ENCODE measurements around the gene EYS.
"Not testable (repeated sequence)": the region's sequence is repeated elsewhere in the genome, so short reads cannot be mapped to it uniquely, and the experiment has no call there.

Gene EYS

GRCh38 chr6:64046746-64047208, 1660.2 kb downstream of the EYS start:
- Histone ChIP-seq H3K27ac (no peak overlapping the region), H3K4me3 (no peak overlapping the region)
- DNase-seq (ENCODE audit: low spot score) = no peak
- TF ChIP-seq CTCF (IDR thresholded peaks at IDR 0.05) = no peak

DNA sequence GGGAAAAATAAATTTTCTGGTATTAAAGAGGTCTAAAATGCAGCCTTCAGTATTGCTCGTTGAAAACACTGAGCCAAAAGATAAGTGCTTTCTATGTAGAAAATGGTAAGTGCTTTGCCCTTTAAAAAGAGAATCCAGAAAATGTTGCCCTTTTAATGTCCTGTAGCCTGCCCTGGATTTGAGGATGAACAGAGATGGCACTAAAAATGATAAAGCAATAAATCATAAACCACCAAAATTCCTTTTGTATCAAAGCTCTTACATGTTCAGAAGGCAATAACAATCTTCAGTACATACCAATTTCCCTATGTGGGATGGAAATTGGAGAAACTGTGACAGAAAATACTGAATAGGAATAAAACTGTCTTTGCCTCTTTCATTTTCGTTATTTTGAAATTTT, 1665.7 kb downstream of the EYS start:
- no peak overlapping the region for H3K4me3 ChIP-seq
- no peak for TF ChIP-seq CTCF (IDR thresholded peaks at IDR 0.05)
- no peak overlapping the region for H3K27ac ChIP-seq
- no peak for DNase-seq (ENCODE audit: low spot score)

GRCh38 chr6:64040113-64040512, 1666.9 kb downstream of the EYS start:
- no peak for TF ChIP-seq CTCF (IDR thresholded peaks at IDR 0.05)
- no peak overlapping the region for H3K27ac ChIP-seq
- no peak for DNase-seq (ENCODE audit: low spot score)
- no peak overlapping the region for H3K4me3 ChIP-seq

DNA sequence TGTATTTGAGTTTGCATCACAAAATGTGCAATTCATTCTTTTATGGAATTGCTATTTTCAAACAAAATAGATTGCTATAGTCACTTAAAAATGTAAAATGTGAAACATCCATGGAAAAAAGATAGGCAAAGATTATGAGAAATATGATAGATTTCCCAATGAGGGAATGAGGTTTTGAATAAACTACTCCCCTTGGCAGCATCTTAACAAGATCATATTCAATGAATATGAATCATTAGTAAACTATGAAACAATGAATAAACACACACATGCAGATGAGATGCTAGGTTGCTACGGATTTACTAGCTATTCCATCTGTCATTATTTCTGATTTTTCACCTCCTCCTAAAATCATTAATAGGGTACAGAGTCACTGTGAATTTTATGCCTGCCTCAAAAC, 1669.6 kb downstream of the EYS start:
- no peak overlapping the region for H3K4me3 ChIP-seq
- no peak for DNase-seq (ENCODE audit: low spot score)
- no peak overlapping the region for H3K27ac ChIP-seq
- no peak for TF ChIP-seq CTCF (IDR thresholded peaks at IDR 0.05)

DNA sequence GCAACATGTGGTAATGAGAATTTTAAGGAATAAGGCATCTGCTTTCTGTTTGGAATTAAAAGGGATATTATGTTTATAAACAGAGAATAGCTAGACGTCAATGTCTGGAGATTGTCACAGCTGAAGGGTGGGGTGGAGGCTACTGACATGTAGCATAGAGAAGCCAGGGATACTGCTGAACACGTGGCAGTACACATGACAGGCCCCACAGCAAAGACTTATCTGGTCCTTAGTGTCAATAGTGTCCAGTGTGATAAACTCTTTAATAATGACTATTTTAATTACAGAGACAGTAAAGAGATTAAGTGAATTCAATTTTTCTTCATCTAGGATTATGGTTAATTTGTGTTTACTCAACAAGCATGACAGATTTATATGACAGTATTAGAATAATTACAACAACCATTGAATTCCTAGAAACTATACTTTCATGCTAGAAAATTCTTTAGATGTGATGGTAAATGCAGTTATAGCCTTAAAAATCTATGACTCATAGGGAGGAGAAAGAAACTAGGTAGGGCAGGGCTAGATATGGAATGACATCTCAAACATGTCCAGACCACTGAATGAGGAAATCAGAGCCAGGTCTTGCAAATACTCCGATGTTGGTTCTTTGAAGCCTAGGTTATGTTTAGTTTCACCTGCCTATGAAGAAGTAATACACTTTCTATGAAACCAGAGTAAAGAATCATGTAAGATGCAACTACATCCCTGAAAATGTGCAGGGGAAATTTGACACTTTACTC, 1671.9 kb downstream of the EYS start:
- Histone ChIP-seq H3K27ac (no peak overlapping the region), H3K4me3 (no peak overlapping the region)
- no peak for DNase-seq (ENCODE audit: low spot score)
- no peak for TF ChIP-seq CTCF (IDR thresholded peaks at IDR 0.05)

GRCh38 chr6:64034291-64034690, 1672.7 kb downstream of the EYS start:
- H3K27ac ChIP-seq = no peak overlapping the region
- no peak overlapping the region for H3K4me3 ChIP-seq
- DNase-seq (ENCODE audit: low spot score) = no peak
- no peak for TF ChIP-seq CTCF (IDR thresholded peaks at IDR 0.05)

DNA sequence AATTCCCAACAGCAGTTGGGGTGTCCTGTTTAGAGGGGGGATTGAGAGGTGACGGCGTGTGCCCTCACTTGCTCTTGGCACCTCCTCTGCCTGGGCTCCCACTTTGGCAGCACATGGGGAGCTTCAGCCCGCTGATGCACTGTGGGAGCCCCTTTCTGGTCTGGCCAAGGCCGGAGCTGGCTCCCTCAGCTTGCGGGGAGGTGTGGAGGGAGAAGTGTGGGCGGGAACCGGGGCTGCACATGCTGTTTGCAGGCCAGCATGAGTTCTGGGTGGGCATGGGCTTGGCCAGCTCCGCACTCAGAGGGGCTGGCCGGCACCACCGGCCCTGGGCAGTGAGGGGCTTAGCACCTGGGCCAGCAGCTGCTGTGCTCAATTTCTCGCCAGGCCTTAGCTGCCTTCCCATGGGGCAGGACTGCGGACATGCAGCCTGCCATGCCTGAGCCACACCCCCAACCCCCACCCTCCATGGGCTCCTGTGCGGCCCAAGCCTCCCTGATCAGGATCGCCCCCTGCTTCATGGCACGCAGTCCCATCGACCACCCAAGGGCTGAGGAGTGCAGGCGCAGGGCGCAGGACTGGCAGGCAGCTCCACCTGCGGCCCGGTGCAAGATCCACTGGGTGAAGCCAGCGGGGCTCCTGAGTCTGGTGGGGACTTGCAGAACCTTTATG, 1675.9 kb downstream of the EYS start:
- not testable (repeated sequence) for H3K4me3 ChIP-seq; H3K27ac ChIP-seq; DNase-seq (ENCODE audit: low spot score)
